ENCODE data around the gene TCEA2.
A peak's percentile ranks its signal among the peaks of the same experiment; 100 is the strongest.
"Not testable (repeated sequence)": the region's sequence is repeated elsewhere in the genome, so short reads cannot be mapped to it uniquely, and the experiment has no call there.

TCEA2 gene

DNA sequence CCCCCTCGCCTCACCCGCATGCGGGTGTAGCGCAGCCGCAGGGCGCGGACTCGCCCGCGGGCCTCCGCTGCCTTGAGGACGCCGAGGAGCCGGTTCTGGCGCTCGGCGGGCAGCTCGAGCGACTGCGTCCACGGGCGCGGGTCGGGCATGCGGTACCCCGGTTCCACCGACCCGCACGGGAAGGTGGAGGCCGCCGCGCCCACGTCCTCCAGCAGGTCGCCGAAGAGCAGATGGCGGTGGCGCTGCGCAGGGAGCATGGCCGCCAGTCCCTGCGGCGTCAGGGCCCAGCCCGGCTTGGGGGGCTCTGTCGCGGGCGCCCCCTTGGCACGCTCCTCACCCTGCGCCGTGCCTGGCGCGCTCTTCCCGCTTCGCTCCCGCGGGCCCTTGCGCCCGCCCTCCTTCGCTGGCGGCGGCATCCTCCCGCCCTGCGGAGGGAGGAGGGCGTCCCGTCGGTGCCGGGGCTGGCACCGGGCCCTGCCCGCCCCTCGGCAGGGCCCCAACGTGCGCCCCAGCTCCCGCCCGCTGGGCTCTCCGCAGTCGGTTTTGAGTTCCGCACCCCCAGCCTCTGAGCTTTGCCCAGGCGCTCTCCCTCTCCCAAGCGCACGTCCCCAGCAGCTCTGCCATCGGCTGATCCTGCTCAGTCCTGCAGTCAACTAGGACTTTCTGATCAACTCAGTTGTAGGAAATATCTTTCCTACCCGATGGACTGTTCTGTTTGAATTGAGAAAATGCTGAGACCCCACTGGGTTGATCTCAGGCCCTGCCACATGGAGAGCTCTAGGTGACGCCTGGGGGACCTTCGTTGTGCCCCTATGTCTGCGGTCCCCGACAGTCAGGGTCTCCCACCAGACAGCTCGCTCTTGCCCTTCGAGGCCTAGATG is 21.0 kb downstream of the TCEA2 start, which contains the start of gene LKAAEAR1:
Gene LKAAEAR1, minus strand, starts transcription at position 595 of the 881 bp plus-strand sequence. Its CDS starts 179 bp downstream, at position 416.
- peak within 1 kb of the TSS; percentile 90 for H3K4me2 ChIP-seq (ENCODE audit: low read depth, low read length, poor library complexity, severe bottlenecking)
- H3K4me1 ChIP-seq (ENCODE audit: insufficient read depth, low read length, poor library complexity, severe bottlenecking): peaks cover 21% of the 10 kb centered on the region
- H3K4me3 ChIP-seq (ENCODE audit: low read length, poor library complexity, severe bottlenecking): peak within 1 kb of the TSS; percentile 70
- H3K27me3 ChIP-seq (ENCODE audit: insufficient read depth, low read length, poor library complexity, severe bottlenecking): no peaks in the 10 kb centered on the region
- H3K79me2 ChIP-seq (ENCODE audit: insufficient read depth, low read length): no peaks in the 10 kb centered on the region
- peak within 1 kb of the TSS; percentile 89 for H2AFZ ChIP-seq (ENCODE audit: low read length)
- peaks cover 20% of the 10 kb centered on the region for H3F3A ChIP-seq (ENCODE audit: low read depth)
- no peaks in the 10 kb centered on the region for H4K20me1 ChIP-seq (ENCODE audit: insufficient read depth, low read length, poor library complexity, severe bottlenecking)
- no peaks in the 10 kb centered on the region for H3K9me2 ChIP-seq (replicated peaks; ENCODE audit: low read depth, low read length)
- no peaks in the 10 kb centered on the region for H3K9me3 ChIP-seq (ENCODE audit: insufficient read depth, low read depth, low read length)
- TF ChIP-seq EZH2phosphoT487 (IDR thresholded peaks at IDR 0.05; ENCODE audit: borderline replicate concordance): no peak
- H3K36me3 ChIP-seq (ENCODE audit: insufficient read depth, low read length): no peaks in the 10 kb centered on the region
- H3K9ac ChIP-seq (ENCODE audit: low read depth, low read length, poor library complexity, severe bottlenecking): peak within 1 kb of the TSS; percentile 61

GRCh38 chr20:64084685-64085152 is 21.7 kb downstream of the TCEA2 start:
- no peak overlapping the region for H3K9ac ChIP-seq (ENCODE audit: low read depth, low read length, poor library complexity, severe bottlenecking)
- H2AFZ ChIP-seq (ENCODE audit: low read length): no peak overlapping the region

GRCh38 chr20:64086801-64087200 is 23.8 kb downstream of the TCEA2 start:
- no peaks in the 10 kb centered on the region for H3K9me3 ChIP-seq (ENCODE audit: insufficient read depth, low read depth, low read length)
- no peaks in the 10 kb centered on the region for H3K36me3 ChIP-seq (ENCODE audit: insufficient read depth, low read length)
- H3K4me2 ChIP-seq (ENCODE audit: low read depth, low read length, poor library complexity, severe bottlenecking): no peak overlapping the region
- no peaks in the 10 kb centered on the region for H3K27me3 ChIP-seq (ENCODE audit: insufficient read depth, low read length, poor library complexity, severe bottlenecking)
- no peak overlapping the region for H3K4me3 ChIP-seq (ENCODE audit: low read length, poor library complexity, severe bottlenecking)
- no peak overlapping the region for H3K9ac ChIP-seq (ENCODE audit: low read depth, low read length, poor library complexity, severe bottlenecking)
- peaks cover 18% of the 10 kb centered on the region for H3K4me1 ChIP-seq (ENCODE audit: insufficient read depth, low read length, poor library complexity, severe bottlenecking)
- TF ChIP-seq CTCF (conservative IDR thresholded peaks at IDR 0.05; ENCODE audit: low read length): no peak
- TF ChIP-seq EZH2phosphoT487 (IDR thresholded peaks at IDR 0.05; ENCODE audit: borderline replicate concordance): no peak
- H4K20me1 ChIP-seq (ENCODE audit: insufficient read depth, low read length, poor library complexity, severe bottlenecking): no peaks in the 10 kb centered on the region
- H3F3A ChIP-seq (ENCODE audit: low read depth): 0 out of 2 replicates have a peak, but pooled peaks cover 3% of the 10 kb centered on the region
- no peaks in the 10 kb centered on the region for H3K9me2 ChIP-seq (replicated peaks; ENCODE audit: low read depth, low read length)
- H2AFZ ChIP-seq (ENCODE audit: low read length): no peak overlapping the region
- H3K79me2 ChIP-seq (ENCODE audit: insufficient read depth, low read length): no peaks in the 10 kb centered on the region

More at GRCh38 chr20:64084685-64085152, 21.7 kb downstream of the TCEA2 start:
- Histone ChIP-seq H3K4me2 (ENCODE audit: low read depth, low read length, poor library complexity, severe bottlenecking) (no peak overlapping the region), H3K4me1 (ENCODE audit: insufficient read depth, low read length, poor library complexity, severe bottlenecking) (peaks cover 18% of the 10 kb centered on the region), H3K9me2 (replicated peaks; ENCODE audit: low read depth, low read length) (no peaks in the 10 kb centered on the region), H3K9me3 (ENCODE audit: insufficient read depth, low read depth, low read length) (no peaks in the 10 kb centered on the region), H4K20me1 (ENCODE audit: insufficient read depth, low read length, poor library complexity, severe bottlenecking) (no peaks in the 10 kb centered on the region), H3K36me3 (ENCODE audit: insufficient read depth, low read length) (no peaks in the 10 kb centered on the region), H3K79me2 (ENCODE audit: insufficient read depth, low read length) (no peaks in the 10 kb centered on the region), H3K4me3 (ENCODE audit: low read length, poor library complexity, severe bottlenecking) (no peak overlapping the region), H3F3A (ENCODE audit: low read depth) (peaks cover 20% of the 10 kb centered on the region), H3K27me3 (ENCODE audit: insufficient read depth, low read length, poor library complexity, severe bottlenecking) (no peaks in the 10 kb centered on the region)
- TF ChIP-seq EZH2phosphoT487 (IDR thresholded peaks at IDR 0.05; ENCODE audit: borderline replicate concordance): no peak
- no peak for TF ChIP-seq CTCF (conservative IDR thresholded peaks at IDR 0.05; ENCODE audit: low read length)

GRCh38 chr20:64087226-64087825 is 24.3 kb downstream of the TCEA2 start:
- not testable (repeated sequence) for H3K4me2 ChIP-seq (ENCODE audit: low read depth, low read length, poor library complexity, severe bottlenecking); H3K9ac ChIP-seq (ENCODE audit: low read depth, low read length, poor library complexity, severe bottlenecking); H3K79me2 ChIP-seq (ENCODE audit: insufficient read depth, low read length); H3K36me3 ChIP-seq (ENCODE audit: insufficient read depth, low read length); H3K9me3 ChIP-seq (ENCODE audit: insufficient read depth, low read depth, low read length); H4K20me1 ChIP-seq (ENCODE audit: insufficient read depth, low read length, poor library complexity, severe bottlenecking); H2AFZ ChIP-seq (ENCODE audit: low read length); H3K4me3 ChIP-seq (ENCODE audit: low read length, poor library complexity, severe bottlenecking); H3F3A ChIP-seq (ENCODE audit: low read depth); H3K27me3 ChIP-seq (ENCODE audit: insufficient read depth, low read length, poor library complexity, severe bottlenecking); H3K9me2 ChIP-seq (replicated peaks; ENCODE audit: low read depth, low read length)
- peaks cover 14% of the 10 kb centered on the region for H3K4me1 ChIP-seq (ENCODE audit: insufficient read depth, low read length, poor library complexity, severe bottlenecking)

GRCh38 chr20:64088586-64088985 is 25.6 kb downstream of the TCEA2 start:
- H4K20me1 ChIP-seq (ENCODE audit: insufficient read depth, low read length, poor library complexity, severe bottlenecking); H3F3A ChIP-seq (ENCODE audit: low read depth); H3K9me3 ChIP-seq (ENCODE audit: insufficient read depth, low read depth, low read length); H3K36me3 ChIP-seq (ENCODE audit: insufficient read depth, low read length); H3K4me1 ChIP-seq (ENCODE audit: insufficient read depth, low read length, poor library complexity, severe bottlenecking); H3K9ac ChIP-seq (ENCODE audit: low read depth, low read length, poor library complexity, severe bottlenecking); H3K4me2 ChIP-seq (ENCODE audit: low read depth, low read length, poor library complexity, severe bottlenecking); H3K4me3 ChIP-seq (ENCODE audit: low read length, poor library complexity, severe bottlenecking); H3K27me3 ChIP-seq (ENCODE audit: insufficient read depth, low read length, poor library complexity, severe bottlenecking); H3K9me2 ChIP-seq (replicated peaks; ENCODE audit: low read depth, low read length); H3K79me2 ChIP-seq (ENCODE audit: insufficient read depth, low read length); H2AFZ ChIP-seq (ENCODE audit: low read length): not testable (repeated sequence)
